ENCODE data around the gene ANKMY1. TPM values are rescaled to one million over a fixed set of nuclear protein-coding genes. Genes with fewer than 3 reads are reported as not detected.

ANKMY1 gene
- total and polyA plus RNA-seq, 2 experiments from 2014 or later, result 2.3 to 8.9 TPM

DNA sequence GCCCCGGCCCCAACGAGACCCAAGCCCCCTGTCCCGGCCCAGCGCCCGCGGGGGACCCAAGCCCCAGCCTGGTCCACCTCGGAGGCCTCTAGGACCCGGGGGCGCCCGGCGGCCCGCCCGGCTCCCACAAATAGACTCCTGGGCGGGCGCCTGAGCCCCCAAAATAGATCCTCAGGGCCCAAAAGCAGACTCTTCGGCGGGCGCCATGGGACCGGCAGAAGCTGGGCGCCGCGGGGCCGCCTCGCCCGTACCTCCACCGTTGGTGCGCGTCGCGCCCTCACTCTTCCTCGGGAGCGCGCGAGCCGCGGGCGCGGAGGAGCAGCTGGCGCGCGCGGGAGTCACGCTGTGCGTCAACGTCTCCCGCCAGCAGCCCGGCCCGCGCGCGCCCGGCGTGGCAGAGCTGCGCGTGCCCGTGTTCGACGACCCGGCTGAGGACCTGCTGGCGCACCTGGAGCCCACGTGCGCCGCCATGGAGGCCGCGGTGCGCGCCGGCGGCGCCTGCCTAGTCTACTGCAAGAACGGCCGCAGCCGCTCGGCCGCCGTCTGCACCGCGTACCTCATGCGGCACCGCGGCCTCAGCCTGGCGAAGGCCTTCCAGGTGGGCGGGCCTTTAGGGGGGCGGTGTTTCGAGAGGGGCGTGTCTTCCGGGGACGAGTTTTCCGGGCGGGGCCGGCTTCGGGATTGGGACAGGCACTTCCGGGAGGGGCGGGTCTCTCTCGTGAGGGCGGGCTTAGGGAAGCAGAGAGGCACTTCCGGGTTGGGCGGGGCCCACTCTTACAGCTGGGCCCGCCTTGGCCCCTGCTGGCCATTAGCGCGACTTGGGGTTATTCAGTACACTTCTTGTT, 2.9 kb upstream of the ANKMY1 start:
- Mint-ChIP-seq H3K36me3 (ENCODE audit: low read depth) (peaks cover 9% of the 10 kb centered on the region; the same call in 2 of the 3 replicates), H3K27me3 (ENCODE audit: insufficient read depth, low read depth, poor library complexity) (peaks cover 32% of the 10 kb centered on the region), H3K4me3 (peak overlapping the region; percentile 71), H3K27ac (peak overlapping the region; percentile 82), H3K9me3 (no peaks in the 10 kb centered on the region; the same call in 2 of the 3 replicates), H3K4me1 (peaks cover 36% of the 10 kb centered on the region)
- peak; percentile 59 for ATAC-seq
- H3K36me3 ChIP-seq (ENCODE audit: insufficient read depth), result no peaks in the 10 kb centered on the region
- peak overlapping the region; percentile 95; the same call in 1 of the 2 replicates for H2AFZ ChIP-seq
- H3K79me2 ChIP-seq (replicated peaks; ENCODE audit: insufficient read depth), result peaks cover 9% of the 10 kb centered on the region; the same call in 1 of the 2 replicates
- 0 out of 2 replicates have a peak, but pooled peaks cover 5% of the 10 kb centered on the region for H3F3A ChIP-seq (replicated peaks; ENCODE audit: low read depth)
- H3K9me2 ChIP-seq (ENCODE audit: insufficient read depth), result peaks cover 6% of the 10 kb centered on the region
- H3K4me3 ChIP-seq, result peak overlapping the region; percentile 81
- no peak overlapping the region for H3K27ac ChIP-seq (ENCODE audit: low read depth)
- H3K4me2 ChIP-seq, result peak overlapping the region; percentile 93
- DNase-seq (ENCODE audit: low spot score), result peak; percentile 99
- peaks cover 24% of the 10 kb centered on the region for H3K27me3 ChIP-seq (ENCODE audit: insufficient read depth)
- peaks cover 15% of the 10 kb centered on the region for H3K4me1 ChIP-seq (ENCODE audit: insufficient read depth)
- TF ChIP-seq POLR2AphosphoS5 (IDR thresholded peaks at IDR 0.05; ENCODE audit: low read depth) (peak; percentile 94), CREB1 (CRISPR knock-in tag; IDR thresholded peaks at IDR 0.05; ENCODE audit: low read depth) (no peak)
- TF ChIP-seq, protein P1, sequence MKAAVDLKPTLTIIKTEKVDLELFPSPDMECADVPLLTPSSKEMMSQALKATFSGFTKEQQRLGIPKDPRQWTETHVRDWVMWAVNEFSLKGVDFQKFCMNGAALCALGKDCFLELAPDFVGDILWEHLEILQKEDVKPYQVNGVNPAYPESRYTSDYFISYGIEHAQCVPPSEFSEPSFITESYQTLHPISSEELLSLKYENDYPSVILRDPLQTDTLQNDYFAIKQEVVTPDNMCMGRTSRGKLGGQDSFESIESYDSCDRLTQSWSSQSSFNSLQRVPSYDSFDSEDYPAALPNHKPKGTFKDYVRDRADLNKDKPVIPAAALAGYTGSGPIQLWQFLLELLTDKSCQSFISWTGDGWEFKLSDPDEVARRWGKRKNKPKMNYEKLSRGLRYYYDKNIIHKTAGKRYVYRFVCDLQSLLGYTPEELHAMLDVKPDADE (IDR thresholded peaks at IDR 0.05), result no peak
- H4K20me1 ChIP-seq (replicated peaks; ENCODE audit: insufficient read depth), result no peaks in the 10 kb centered on the region

GRCh38 chr2:240560084-240560479, 2.3 kb upstream of the ANKMY1 start, which contains the start of gene DUSP28:
DUSP28 (plus strand) TSS chr2:240560357; CDS start chr2:240560685, 328 bp downstream.
- no peaks in the 10 kb centered on the region for H4K20me1 ChIP-seq (replicated peaks; ENCODE audit: insufficient read depth)
- H3K27ac ChIP-seq (ENCODE audit: low read depth), result peak within 1 kb of the TSS; percentile 70; the same call in 1 of the 2 replicates
- peak within 1 kb of the TSS; percentile 82 for H3K27ac Mint-ChIP-seq
- peak within 1 kb of the TSS; percentile 93 for H3K4me2 ChIP-seq
- 0 out of 2 replicates have a peak, but pooled peaks cover 5% of the 10 kb centered on the region for H3F3A ChIP-seq (replicated peaks; ENCODE audit: low read depth)
- H3K4me1 ChIP-seq (ENCODE audit: insufficient read depth), result peaks cover 15% of the 10 kb centered on the region
- peak within 1 kb of the TSS; percentile 95 for H2AFZ ChIP-seq
- H3K4me1 Mint-ChIP-seq, result peaks cover 30% of the 10 kb centered on the region
- H3K27me3 ChIP-seq (ENCODE audit: insufficient read depth), result peaks cover 24% of the 10 kb centered on the region
- H3K9me2 ChIP-seq (ENCODE audit: insufficient read depth), result peaks cover 6% of the 10 kb centered on the region
- DNase-seq (ENCODE audit: low spot score), result peak; percentile 79
- H3K4me3 ChIP-seq, result peak within 1 kb of the TSS; percentile 81
- peaks cover 9% of the 10 kb centered on the region; the same call in 1 of the 2 replicates for H3K79me2 ChIP-seq (replicated peaks; ENCODE audit: insufficient read depth)
- H3K4me3 Mint-ChIP-seq, result peak within 1 kb of the TSS; percentile 71
- no peak for TF ChIP-seq REST (IDR thresholded peaks at IDR 0.05; ENCODE audit: unreplicated experiment)
- TF ChIP-seq CREB1 (CRISPR knock-in tag; IDR thresholded peaks at IDR 0.05; ENCODE audit: low read depth), result peak; percentile 50; the same call in 1 of the 2 replicates
- peak; percentile 74 for TF ChIP-seq POLR2AphosphoS5 (IDR thresholded peaks at IDR 0.05; ENCODE audit: low read depth)
- ATAC-seq, result peak; percentile 50
- H3K36me3 Mint-ChIP-seq (ENCODE audit: low read depth), result peaks cover 9% of the 10 kb centered on the region; the same call in 2 of the 3 replicates
- H3K36me3 ChIP-seq (ENCODE audit: insufficient read depth), result no peaks in the 10 kb centered on the region
- H3K9me3 Mint-ChIP-seq, result no peaks in the 10 kb centered on the region; the same call in 2 of the 3 replicates
- peaks cover 32% of the 10 kb centered on the region for H3K27me3 Mint-ChIP-seq (ENCODE audit: insufficient read depth, low read depth, poor library complexity)
